ENCODE measurements around the gene SYVN1.
A peak's percentile ranks its signal among the peaks of the same experiment; 100 is the strongest.
"Not testable (repeated sequence)": the region's sequence is repeated elsewhere in the genome, so short reads cannot be mapped to it uniquely, and the experiment has no call there.

Gene SYVN1

GRCh38 chr11:65125197-65126056, 8.9 kb downstream of the SYVN1 start:
- H3K4me3 ChIP-seq (ENCODE audit: low read depth, low read length): no peak overlapping the region
- TF ChIP-seq, protein P1, sequence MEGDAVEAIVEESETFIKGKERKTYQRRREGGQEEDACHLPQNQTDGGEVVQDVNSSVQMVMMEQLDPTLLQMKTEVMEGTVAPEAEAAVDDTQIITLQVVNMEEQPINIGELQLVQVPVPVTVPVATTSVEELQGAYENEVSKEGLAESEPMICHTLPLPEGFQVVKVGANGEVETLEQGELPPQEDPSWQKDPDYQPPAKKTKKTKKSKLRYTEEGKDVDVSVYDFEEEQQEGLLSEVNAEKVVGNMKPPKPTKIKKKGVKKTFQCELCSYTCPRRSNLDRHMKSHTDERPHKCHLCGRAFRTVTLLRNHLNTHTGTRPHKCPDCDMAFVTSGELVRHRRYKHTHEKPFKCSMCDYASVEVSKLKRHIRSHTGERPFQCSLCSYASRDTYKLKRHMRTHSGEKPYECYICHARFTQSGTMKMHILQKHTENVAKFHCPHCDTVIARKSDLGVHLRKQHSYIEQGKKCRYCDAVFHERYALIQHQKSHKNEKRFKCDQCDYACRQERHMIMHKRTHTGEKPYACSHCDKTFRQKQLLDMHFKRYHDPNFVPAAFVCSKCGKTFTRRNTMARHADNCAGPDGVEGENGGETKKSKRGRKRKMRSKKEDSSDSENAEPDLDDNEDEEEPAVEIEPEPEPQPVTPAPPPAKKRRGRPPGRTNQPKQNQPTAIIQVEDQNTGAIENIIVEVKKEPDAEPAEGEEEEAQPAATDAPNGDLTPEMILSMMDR (IDR thresholded peaks at IDR 0.05; ENCODE audit: borderline replicate concordance, insufficient read depth, low read depth, low read length): no peak

DNA sequence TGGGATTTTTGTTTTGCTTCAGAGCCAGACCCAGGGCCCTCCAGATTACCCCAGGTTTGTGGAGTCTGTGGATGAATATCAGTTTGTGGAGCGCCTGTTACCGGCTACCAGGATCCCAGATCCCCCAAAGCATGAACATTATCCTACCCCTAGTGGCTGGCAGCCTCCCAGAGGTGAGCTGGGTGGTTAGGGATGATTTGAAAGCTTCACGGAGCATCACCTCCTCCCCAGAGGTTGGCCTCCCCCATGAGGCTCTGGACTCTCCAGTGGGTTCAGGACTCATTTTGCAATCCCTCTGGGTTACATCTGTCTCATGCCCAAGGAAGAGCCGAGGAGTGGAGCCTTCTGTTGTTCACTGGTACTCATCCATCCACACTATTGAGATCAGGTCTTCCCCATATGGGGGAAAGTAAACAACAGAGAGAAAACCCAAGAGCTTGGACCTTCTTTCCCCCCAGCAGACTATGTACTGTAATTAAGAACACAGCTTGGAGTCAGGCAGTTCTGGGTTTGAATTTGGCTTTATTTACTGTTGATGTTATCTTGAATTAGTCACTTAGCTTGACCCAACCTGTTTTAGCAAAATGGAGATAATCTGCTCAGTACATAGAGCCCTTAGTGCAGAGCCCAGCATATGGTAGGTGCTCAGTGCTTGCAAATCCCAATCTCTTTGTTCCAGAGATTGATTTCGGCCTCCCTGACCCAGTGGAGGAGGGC, 9.7 kb downstream of the SYVN1 start:
- TF ChIP-seq, protein P1 (IDR thresholded peaks at IDR 0.05; ENCODE audit: borderline replicate concordance, insufficient read depth, low read depth, low read length): no peak
- H3K4me3 ChIP-seq (ENCODE audit: low read depth, low read length): no peak overlapping the region

DNA sequence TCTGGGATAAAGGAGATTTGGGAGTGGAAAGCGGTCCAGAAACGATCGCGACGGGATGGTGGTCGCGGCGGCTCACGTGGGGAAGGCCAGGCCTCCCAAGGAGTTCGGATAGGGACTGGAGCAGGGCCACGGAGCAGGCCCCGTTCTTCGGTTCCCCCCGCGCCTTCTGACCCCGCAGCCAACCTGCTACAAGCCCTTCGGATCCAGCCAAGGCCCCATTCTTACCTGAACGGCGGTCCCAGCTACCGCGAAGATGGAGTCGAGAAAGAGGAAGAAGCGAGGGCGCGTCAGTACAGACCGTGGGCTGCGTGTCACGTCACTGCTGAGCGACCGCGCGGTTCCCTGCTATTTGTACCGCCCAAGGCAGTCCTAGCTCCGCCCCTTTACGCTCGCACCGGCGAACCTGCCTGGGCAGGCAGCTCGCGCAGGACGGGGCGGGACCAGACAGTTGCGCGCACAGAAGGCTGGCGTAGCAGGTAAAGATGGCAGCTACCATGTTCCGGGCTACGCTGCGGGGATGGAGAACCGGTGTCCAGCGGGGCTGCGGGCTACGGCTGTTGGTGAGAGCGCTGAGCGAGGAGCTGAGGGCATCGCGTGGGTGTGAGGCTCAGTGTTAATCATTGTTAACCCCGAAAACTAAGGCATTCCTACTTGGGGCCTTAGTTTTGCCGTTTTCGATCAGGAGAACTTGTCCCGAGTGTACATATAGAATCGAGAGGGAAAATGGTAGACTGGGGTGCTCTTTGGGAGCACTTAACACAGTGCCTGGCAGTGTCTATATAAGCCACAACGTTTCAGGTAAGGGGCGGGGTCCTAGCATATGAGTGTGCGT, 12.2 kb downstream of the SYVN1 start, which contains the start of the genes FAU and MRPL49:
FAU (minus strand) TSS at position 270 of the 832 bp plus-strand sequence. CDS start 321 bp downstream, outside the sequence.
MRPL49 (plus strand) TSS at position 457 of the 832 bp plus-strand sequence; CDS start at position 483, 26 bp downstream.
- TF ChIP-seq, protein P1 (IDR thresholded peaks at IDR 0.05; ENCODE audit: borderline replicate concordance, insufficient read depth, low read depth, low read length): no peak
- H3K4me3 ChIP-seq (ENCODE audit: low read depth, low read length): peak within 1 kb of the TSS; percentile 88

DNA sequence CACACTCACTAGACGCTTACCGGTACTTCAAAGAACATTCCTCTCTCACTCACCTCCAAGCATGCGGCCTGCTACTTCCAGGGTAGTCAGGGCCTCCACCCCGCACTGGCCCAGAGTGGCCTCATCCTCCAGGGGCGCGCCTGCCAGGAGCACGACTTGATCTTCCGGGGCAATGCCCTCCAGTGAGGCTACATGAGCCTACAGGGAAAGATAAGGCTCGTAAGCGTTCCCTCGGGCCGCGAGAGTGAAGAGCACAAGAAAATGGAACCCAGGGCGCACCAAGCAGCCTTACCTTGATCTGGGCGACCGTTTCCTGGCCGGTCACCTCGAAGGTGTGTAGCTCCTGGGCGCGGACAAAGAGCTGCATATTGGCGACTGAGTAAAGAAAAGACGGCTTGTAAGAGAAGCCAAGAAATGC, 12.9 kb downstream of the SYVN1 start:
- TF ChIP-seq, protein P1 (IDR thresholded peaks at IDR 0.05; ENCODE audit: borderline replicate concordance, insufficient read depth, low read depth, low read length): no peak
- peak overlapping the region; percentile 88 for H3K4me3 ChIP-seq (ENCODE audit: low read depth, low read length)

- TF ChIP-seq, protein P1 (IDR thresholded peaks at IDR 0.05; ENCODE audit: borderline replicate concordance, insufficient read depth, low read depth, low read length): no peak
- H3K4me3 ChIP-seq (ENCODE audit: low read depth, low read length): peak overlapping the region; percentile 88
Measured at GRCh38 chr11:65120831-65121230, 13.5 kb downstream of the SYVN1 start.

- no peak overlapping the region for H3K4me3 ChIP-seq (ENCODE audit: low read depth, low read length)
- TF ChIP-seq, protein P1 (IDR thresholded peaks at IDR 0.05; ENCODE audit: borderline replicate concordance, insufficient read depth, low read depth, low read length): no peak
Measured at GRCh38 chr11:65119670-65119995, 14.7 kb downstream of the SYVN1 start.

GRCh38 chr11:65118891-65119669, 15.2 kb downstream of the SYVN1 start:
- not testable (repeated sequence) for H3K4me3 ChIP-seq (ENCODE audit: low read depth, low read length)

Data from GM12875 (cell line).